Activated CD8-positive, alpha-beta memory T cell treated with anti-CD3 and anti-CD28 coated beads for 48 hours (primary cell): ENCODE measurements around the gene GRIN3A.
A peak's percentile ranks its signal among the peaks of the same experiment; 100 is the strongest.

Experiments
- DNase-seq, 3 experiments: peaks; one replicate each; pipeline ENCODE4 v3.0.0-alpha.2; 2020; ENCODE audit warnings: low read depth in 2 of 3, low spot score in 2 of 3

Gene GRIN3A

DNA sequence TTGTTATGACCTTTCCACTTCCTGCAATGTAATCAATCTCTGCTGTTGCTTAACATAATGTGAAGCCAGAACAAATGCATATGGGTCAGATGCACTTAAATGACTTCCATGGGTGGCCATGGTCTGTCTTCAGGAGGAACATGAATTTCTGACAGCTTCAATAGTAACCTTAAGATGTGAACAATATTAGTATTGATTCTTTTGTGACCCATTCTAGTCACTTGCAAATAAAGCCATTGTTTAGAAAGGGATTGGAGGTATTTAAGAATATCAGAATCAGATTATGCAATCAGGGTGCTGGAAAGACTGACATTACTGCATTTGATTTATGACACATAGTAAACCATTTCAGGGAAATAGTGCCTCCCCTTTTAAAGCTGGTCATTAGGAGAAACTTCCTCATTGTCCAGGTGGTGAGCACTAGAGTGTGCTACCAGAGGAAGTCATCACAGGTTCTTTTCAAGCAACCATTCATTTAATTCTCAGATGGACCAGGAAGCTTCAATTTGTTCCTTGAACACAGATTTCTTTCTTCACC is 32.1 kb downstream of the GRIN3A start:
- DNase-seq, result no peak

DNA sequence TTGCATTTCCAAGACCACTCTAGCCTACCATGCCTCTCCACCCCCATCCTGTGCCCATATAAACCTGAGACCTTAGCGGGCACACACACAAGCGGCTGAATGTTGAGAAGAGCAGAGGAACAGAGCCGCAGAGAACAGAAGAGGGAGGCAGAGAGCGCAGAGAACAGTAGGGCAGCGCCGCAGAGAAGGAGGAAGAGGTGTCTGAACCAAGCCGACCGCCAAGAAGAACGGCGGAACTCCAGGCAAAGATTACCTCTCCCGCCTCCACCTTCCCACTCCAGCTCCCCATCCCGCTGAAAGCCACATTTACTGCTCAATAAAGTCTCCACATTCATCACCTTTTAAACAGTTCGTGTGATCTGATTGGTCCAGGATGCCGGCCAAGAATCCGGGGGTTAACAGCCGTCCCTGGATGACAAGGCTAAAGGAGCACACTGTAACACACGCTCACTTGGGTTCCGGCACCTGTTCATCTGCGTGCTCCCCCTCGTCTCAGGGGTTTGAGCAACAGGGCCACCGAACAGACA is 33.2 kb downstream of the GRIN3A start:
- peak in 1 of 3 experiments; percentile 1 for DNase-seq

DNA sequence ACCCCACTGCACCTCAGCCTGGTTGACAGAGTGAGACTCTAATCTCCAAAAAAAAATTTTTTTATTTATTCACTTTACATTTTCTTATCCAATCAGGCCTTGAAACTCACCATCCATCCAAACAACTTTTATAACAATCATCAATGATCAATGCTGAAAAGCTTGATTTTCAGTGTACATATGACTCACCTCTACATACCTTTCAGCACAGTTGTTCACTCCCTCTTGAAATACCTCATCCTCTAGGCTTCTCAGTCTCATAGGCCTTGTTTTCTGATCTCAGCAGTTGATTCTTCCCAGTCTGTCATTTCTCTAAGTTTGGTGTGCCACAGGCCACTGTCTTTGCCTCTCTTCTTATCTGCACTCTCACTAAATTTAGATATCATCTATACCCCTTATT is 36.2 kb downstream of the GRIN3A start:
- DNase-seq, result no peak

DNA sequence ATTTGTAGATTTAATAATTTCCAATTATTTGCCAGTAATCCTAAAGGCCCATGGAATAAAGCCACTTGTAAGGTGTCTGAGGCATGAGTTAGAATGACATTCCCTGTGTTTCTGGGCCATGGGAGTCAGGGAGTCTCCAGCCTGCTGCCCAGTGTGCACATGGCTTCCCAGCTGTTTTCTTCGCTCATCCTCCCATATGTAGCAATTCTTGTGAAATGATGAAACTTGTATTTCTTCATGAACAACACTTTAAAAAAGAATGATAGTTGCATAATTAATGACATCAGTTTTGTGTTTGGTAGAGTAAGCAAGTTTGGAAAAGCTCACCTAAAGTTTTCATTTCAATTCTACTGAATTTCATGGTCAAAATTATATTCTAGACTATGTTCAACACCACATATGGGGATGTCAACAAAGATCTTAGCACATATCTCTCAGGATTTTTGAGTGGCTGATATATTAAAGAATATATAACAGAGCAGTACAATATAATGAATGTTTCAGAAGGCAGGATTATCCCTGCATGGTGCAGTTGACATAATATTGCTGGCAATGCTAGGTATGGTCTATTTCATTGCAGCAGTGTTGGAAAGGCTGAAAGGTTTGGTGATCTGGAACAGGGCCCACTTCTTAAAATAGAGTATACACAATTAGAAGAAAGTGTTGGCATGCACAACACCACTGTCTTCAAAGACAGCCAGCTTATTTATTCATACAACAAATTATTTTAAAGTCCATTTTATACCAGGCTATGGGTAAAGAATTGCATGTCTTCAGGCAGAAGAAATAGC is 44.7 kb downstream of the GRIN3A start:
- DNase-seq, result no peak

DNA sequence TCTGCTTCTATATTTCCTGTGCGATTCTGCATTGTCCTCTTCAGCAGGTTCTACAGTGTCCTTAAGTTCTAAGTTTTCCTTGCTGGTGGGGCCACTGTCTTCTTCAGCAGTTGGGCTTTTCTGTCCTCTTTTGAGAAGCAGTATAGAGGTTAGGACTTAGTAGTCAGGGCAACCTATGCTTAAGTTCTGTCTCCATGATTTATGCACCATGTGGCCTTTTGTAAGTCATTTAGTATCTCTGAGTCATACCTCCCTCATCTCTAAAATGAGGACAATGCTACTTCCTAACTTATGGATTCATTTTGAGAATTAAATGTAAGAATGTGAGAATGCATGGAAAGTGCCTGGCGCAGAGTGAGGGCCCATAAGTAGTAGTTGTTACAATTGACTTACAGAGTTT is 46.8 kb downstream of the GRIN3A start:
- DNase-seq, result no peak

DNA sequence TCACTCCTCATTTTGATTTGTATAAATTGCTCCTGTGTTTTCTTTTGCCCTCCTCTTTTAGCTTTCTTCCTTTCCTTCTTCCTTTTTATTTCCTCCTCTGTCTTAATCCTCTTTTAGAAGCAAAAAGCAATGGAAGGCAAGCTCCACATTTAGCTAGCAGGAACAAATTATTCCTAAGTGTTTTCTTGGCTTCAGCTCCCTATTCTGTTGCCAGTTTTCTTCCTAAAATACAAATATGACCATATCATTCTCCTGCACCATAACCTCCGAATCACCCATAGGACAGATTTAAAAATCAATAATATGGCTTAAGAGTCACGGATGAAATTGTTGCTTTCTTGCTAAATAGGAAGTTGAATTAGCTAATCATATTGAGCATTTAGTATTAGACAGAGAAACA is 49.4 kb downstream of the GRIN3A start:
- DNase-seq, result no peak

DNA sequence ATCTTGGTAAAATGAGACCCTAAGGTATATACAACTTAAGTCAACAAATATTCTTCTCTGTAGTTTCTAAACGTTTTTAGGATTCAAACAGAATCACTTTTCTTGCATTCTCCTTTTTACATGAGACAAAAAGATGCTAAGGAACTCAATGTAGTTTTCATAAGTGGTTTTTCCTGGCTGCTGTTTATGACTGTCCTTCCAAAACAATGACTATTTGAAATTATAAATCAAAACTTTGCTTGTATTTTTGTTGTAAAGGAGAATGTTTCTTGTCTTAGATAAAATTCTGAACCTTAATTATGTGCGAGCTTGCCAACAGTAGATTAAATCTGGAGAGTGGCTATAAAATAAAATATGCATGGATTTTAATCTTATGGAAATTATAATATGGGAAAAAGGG is 53.8 kb downstream of the GRIN3A start:
- no peak for DNase-seq

DNA sequence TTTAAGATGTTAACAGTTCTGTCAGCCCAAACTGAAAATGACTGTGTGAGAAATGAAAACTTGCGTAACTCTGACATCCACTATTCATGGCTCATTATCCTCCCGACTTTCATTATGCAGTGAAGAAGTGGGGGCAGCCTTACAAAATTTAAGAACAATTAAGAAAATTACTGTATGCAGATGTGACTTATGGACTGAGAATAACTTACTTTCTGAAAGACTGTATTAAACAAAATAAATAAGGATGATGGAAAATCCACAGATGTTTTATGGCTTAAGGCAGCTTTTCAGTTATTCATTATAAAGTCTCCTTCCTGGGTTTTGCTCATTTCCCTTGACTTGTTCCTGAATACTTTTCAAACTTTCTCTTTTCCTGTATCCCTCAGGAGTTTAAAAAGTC is 55.2 kb downstream of the GRIN3A start:
- no peak for DNase-seq

DNA sequence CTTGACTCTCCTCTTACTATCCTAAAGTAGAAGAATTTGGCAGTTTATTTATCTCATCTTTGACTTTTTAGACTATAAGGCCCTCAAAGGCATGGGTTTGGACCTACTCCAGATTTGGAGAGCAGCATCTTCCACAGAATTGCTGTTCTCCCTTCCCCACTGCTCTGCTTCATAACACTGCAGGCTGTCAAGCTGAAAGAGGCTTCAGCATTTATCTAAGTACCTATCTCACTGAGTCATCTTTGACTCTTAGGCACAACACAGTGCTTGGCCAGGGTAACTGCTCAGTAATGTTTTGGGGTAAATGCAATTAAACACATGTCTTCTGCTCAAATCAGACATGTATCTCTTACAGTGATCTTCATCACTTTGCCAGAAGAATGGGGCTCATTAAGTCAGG is 60.6 kb downstream of the GRIN3A start:
- DNase-seq, result no peak

DNA sequence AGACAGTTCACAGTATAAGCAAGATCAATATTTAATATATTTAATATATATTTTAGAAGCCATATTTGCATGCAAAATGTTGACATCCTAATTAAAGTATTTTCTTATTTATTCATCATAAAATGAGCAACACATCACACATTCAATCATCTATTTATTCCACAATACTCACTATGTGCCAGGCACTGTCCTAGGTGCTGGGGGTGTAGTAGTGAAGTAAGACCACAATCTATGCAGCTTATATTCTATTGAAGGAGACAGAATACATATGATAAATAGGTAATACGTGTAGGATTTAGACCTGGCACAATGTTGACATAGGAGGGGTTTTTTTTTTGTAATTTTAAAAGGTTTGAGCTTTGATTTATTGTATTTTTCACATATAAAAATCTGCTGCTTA is 63.1 kb downstream of the GRIN3A start:
- no peak for DNase-seq

DNA sequence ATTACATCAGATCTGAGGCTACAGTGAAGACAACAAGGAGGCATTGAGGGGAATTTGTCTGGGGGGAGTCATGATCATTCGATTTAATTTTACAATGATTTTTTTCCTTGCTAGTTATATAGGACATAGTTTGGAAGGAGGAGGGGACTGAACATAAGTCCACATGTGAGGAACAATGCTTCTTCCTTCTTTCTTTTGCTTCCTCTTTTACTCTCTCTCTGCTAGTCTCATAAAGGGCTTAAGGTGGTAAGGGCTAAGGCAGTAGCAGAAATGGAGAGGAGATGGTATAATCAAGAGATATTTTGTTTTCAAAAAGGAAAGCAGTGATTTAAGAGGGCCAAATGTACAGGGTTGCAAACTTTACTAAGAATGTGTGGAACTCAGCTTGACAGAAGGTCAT is 64.3 kb downstream of the GRIN3A start:
- no peak for DNase-seq

DNA sequence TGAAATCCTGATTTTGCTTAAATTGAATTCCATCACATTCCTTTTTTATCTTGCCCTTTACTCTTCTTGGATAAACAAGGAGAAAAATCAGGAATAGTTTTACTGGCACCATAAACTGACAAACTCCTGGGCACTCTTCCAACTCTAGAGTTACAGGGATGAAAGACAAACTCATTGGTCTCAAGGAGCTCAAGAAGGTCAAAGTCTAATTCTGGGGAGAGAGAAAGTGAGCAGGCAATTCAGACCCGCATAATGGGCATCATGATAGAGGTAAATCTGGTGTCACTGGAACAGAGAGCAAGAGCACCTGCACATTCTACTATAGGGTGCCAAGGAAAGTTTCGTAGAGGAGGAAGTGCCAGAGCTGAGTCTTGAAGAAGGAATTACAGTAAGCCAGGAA is 64.8 kb downstream of the GRIN3A start:
- DNase-seq, result no peak

DNA sequence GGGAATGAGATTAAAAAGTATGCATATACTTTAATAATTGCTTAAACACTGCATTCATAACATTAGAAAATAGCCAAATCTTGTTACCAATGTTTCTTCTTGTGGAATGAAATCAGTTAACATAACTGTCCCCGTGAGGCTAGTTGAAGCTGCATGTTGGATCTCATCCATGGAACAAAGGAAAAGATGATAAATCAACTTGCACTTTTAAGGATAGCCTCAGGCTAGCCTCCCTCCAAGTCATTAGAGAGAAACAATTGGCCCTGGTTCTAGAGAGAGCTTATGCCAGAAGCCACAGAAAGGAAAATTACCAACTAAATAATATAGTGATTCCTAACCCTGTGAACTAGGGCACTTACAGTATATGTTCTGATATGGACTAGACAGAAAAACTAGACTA is 66.9 kb downstream of the GRIN3A start:
- DNase-seq, result no peak

DNA sequence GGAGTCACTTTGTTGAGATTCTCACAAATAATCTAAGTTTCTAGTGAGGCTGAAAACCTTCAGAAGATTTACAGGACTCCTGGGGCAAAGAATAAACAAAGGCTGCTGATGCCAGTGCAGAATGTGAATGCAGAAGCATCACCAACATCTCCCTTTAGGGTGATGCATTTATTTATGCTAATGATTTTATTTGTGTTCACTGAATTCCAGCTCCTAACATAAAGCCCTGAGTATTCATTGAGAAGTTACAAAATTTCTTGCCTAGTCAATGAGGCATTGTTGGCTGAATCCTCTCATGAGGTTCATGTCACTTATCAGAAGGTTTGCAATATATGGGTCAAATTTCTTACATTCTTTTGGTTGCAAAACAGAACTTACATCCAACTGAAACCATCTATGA is 70.0 kb downstream of the GRIN3A start:
- no peak for DNase-seq

DNA sequence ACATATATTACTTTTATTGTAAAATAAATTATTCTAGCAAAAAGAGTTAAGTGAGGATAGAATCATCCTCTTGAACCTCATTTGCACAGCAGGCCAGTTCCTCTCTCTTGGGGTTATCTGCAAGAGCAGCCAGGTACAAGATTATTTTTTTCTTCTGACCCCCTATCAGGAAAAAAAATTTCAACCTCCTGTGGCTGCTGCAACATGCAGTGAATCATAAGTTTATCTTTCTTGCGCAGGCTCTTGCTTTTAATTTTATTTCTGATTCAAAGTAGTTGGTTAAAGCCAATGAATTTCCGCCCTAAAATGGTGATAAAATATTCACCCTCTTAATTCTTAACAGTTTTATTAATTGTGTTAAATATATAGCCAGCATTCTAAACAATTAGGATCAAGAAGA is 74.0 kb downstream of the GRIN3A start:
- DNase-seq, result no peak

DNA sequence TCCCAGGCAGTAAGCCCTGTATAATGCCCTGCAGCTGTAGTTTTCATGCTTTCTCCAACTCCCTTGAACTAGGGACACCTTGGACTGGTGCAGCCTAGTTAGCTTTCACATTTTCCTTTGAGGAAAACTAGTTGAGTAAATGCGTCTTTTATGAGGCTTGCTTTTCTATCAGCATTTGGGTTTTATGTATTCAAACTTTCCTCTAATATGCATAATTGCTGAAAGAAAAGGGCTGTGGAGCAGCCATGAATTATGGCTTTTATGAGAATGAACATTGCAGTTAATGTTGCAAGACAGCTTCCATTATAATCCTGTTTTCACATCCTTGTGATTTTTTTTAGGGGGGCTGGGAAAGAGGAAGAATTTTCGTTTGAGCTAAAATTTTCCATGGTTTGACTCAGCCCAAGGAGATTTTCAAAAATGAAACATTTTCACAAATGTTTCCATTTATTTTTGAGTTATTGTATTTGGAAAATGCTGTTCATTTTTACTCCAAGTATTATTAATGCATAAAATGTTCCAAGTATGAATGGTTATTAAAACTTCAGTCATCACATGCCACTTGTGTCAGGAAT is 85.8 kb downstream of the GRIN3A start:
- no peak for DNase-seq

DNA sequence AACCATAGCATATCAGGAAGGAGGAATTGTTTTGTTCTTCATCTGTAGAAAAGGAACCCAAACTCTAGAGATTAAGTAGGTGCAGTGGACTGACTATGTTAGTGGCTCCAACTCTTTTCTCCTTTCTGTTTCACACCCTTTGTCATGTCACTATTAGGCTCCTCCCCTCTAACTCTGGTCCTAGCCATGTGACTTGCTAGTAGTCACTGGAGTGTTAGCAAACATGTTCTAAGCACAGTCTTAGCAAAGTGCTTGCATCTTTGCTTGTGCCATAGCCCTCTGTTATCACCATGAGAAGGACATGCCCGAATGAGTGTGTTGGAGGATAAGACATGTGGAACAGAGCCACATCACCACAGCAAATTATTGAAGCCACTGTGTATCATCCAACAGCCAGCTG is 88.3 kb downstream of the GRIN3A start:
- no peak for DNase-seq

DNA sequence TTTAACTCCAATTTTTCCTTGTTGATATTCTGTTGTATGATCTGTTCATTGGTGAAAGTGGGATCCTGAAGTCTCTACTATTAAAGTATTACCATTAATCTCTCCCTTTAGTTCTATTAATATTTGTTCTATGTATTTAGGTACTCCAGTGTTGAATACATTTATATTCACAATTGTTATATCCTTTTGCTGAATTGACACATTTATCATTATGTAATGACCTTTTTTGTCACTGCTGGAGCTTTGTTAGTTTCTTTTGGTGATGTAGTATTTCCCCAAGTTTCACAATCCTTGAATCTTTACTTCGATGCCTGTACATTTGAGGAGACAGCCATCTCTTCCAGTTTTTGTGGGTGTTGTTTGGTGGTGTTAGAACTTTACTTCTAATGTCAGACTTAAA is 90.0 kb downstream of the GRIN3A start:
- no peak for DNase-seq

DNA sequence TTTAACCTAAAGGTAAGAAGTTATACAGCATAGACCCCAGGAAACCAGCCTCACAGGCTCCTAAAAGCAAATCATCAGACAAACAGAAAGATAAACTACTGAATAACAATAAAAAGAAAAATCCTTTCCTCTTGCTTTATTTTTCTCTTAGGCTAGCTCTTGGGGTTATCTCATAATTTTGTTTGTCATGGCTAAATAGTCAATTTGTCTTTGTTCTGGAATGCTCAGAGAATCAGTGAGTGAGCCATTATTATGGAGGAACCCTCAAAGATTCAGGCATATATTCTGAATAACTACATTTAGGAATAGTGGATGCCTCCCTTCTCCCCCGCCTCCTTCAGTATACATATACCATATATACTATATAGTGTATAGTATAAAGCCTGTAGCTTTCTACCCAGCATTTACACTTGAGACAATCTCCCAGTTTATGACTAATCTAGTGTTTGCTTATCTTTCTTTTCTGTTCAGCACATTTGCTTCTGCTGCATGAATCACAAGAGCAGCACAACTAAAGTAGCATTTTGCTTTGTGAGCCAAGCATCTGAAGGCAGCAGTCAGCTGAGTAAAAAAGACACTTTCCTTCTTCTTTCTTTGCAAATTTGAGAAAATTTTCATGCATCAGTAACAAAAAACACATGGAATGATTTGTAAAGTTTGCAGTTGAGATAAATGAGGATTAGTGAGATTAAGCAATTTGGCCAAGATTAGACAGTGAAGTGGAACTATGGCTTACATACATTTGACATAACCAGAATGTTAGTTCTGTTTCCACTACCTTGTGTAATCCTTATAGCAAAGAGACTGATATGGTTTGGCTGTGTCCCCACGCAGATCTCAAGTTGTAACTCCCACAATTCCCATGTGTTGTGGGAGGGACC is 98.4 kb downstream of the GRIN3A start:
- no peak for DNase-seq

DNA sequence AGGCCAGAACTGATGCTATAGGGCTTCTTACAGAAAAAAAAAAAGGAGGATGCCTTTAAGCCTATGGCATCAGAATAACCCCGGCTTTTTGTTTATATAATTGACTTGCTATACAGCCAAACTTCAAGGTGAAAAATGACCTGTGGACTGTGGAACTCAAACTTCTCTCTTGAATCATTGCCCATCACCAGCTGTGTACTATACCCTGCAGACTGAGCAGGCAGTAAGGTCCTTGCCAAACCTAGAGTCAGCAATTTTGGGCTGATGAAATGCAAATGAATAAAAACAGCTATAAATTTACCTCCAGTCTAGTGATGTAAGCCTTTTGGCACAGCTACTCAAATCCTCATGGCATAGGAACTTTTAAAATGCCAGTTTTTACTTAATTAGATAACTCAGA is 99.1 kb downstream of the GRIN3A start:
- DNase-seq, result no peak

DNA sequence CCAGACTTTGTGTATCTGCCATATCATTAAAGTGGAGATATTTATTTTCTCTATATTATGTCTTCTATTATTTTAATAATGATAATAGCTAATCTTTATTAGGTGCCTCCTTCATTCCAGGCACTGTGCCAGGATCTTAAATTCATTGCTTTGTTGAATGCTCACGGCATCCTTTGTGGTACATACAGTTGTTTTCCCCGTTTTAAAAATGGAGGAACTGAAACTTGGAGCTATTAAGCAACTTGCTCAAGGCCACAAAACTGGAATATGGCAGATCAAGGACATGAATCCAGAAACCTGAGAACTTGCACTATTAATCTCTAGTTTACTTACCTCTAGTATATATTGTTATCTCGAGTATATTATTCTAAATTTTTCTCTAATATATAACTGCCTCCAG is 102.2 kb downstream of the GRIN3A start:
- DNase-seq, result no peak

DNA sequence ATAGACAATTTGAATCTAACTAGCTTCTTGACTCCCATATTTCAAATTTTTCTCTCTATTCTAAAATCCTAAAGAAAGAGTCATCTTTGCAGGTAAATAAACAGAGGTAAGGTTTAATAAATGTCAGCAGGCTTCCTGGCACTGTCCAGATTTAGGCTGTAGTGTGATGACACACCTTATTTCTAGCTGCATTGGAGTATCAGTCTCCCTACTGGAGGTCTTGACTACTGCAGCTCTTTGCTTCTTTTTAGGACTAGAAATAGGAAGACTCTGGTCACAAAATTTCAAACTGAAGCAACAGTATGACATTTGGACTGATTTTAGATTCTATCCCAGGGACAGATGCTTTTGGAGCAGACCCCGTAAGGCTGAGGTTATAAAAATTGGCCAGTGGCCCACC is 103.0 kb downstream of the GRIN3A start:
- DNase-seq, result no peak
